Measurements from ENCODE around the gene ACTR3C. TPM values are rescaled to one million over a fixed set of nuclear protein-coding genes. Genes with fewer than 3 reads are reported as not detected.

ACTR3C gene
- total RNA-seq, 1 experiment from 2014 or later: 8.0 TPM

- no peaks in the 10 kb centered on the region for H3K36me3 Mint-ChIP-seq (ENCODE audit: insufficient read depth, unreplicated experiment)
- intact Hi-C loops (cut with micrococcal nuclease; ENCODE audit: unreplicated experiment): no loop called here
- H3K4me3 ChIP-seq (ENCODE audit: low read depth, low read length): no peak overlapping the region
- CTCF ChIA-PET: no interaction called here
- peaks cover 4% of the 10 kb centered on the region for H3K27me3 Mint-ChIP-seq (ENCODE audit: insufficient read depth, unreplicated experiment)
- no peaks in the 10 kb centered on the region for H3K9me3 Mint-ChIP-seq (ENCODE audit: unreplicated experiment)
- POLR2A ChIA-PET: no interaction called here
- H3K4me1 ChIP-seq: no peaks in the 10 kb centered on the region
- H3K36me3 ChIP-seq (ENCODE audit: control insufficient read depth, insufficient read depth, low read length): no peaks in the 10 kb centered on the region
- no peak for TF ChIP-seq CTCF (IDR thresholded peaks at IDR 0.05; ENCODE audit: insufficient read depth in 1 of 2, low read depth in 1 of 2, low read length in 1 of 2, severe bottlenecking in 1 of 2, unreplicated experiment in 1 of 2)
- 0 out of 2 replicates have a peak, but pooled peaks cover 6% of the 10 kb centered on the region for H3K9me3 ChIP-seq
- H3K4me1 Mint-ChIP-seq (ENCODE audit: low read depth, unreplicated experiment): no peaks in the 10 kb centered on the region
- no peak for DNase-seq
- H3K27ac Mint-ChIP-seq (ENCODE audit: unreplicated experiment): no peak overlapping the region
- no peak overlapping the region for H3K4me3 Mint-ChIP-seq (ENCODE audit: unreplicated experiment)
- BruUV-seq (replicated peaks): no TSS peak
- no peaks in the 10 kb centered on the region for H3K27me3 ChIP-seq (replicated peaks; ENCODE audit: control insufficient read depth, insufficient read depth, low read length)
Measured at GRCh38 chr7:150344299-150344698, 21.0 kb upstream of the ACTR3C start.

- POLR2A ChIA-PET: no interaction called here
- Mint-ChIP-seq H3K9me3 (ENCODE audit: unreplicated experiment) (no peaks in the 10 kb centered on the region), H3K4me3 (ENCODE audit: unreplicated experiment) (no peak overlapping the region), H3K4me1 (ENCODE audit: low read depth, unreplicated experiment) (no peaks in the 10 kb centered on the region), H3K27me3 (ENCODE audit: insufficient read depth, unreplicated experiment) (peaks cover 4% of the 10 kb centered on the region), H3K27ac (ENCODE audit: unreplicated experiment) (no peak overlapping the region), H3K36me3 (ENCODE audit: insufficient read depth, unreplicated experiment) (peaks cover 3% of the 10 kb centered on the region)
- H3K9me3 ChIP-seq: 0 out of 2 replicates have a peak, but pooled peaks cover 6% of the 10 kb centered on the region
- intact Hi-C loops (cut with micrococcal nuclease; ENCODE audit: unreplicated experiment): no loop called here
- TF ChIP-seq CTCF (IDR thresholded peaks at IDR 0.05; ENCODE audit: insufficient read depth in 1 of 2, low read depth in 1 of 2, low read length in 1 of 2, severe bottlenecking in 1 of 2, unreplicated experiment in 1 of 2): no peak
- CTCF ChIA-PET: no interaction called here
- no peaks in the 10 kb centered on the region for H3K4me1 ChIP-seq
- no peaks in the 10 kb centered on the region for H3K36me3 ChIP-seq (ENCODE audit: control insufficient read depth, insufficient read depth, low read length)
- H3K27me3 ChIP-seq (replicated peaks; ENCODE audit: control insufficient read depth, insufficient read depth, low read length): no peaks in the 10 kb centered on the region
- no peak for DNase-seq
- no TSS peak for BruUV-seq (replicated peaks)
- H3K4me3 ChIP-seq (ENCODE audit: low read depth, low read length): no peak overlapping the region
Measured at GRCh38 chr7:150343225-150343624, 19.9 kb upstream of the ACTR3C start.

- ChIA-PET CTCF (no interaction called here), POLR2A (no interaction called here)
- Mint-ChIP-seq H3K4me1 (ENCODE audit: low read depth, unreplicated experiment) (no peaks in the 10 kb centered on the region), H3K27me3 (ENCODE audit: insufficient read depth, unreplicated experiment) (peaks cover 4% of the 10 kb centered on the region), H3K36me3 (ENCODE audit: insufficient read depth, unreplicated experiment) (peaks cover 8% of the 10 kb centered on the region), H3K9me3 (ENCODE audit: unreplicated experiment) (no peaks in the 10 kb centered on the region), H3K27ac (ENCODE audit: unreplicated experiment) (no peak overlapping the region), H3K4me3 (ENCODE audit: unreplicated experiment) (no peak overlapping the region)
- TF ChIP-seq CTCF (IDR thresholded peaks at IDR 0.05; ENCODE audit: insufficient read depth in 1 of 2, low read depth in 1 of 2, low read length in 1 of 2, severe bottlenecking in 1 of 2, unreplicated experiment in 1 of 2): no peak
- no TSS peak for BruUV-seq (replicated peaks)
- Histone ChIP-seq H3K4me1 (no peaks in the 10 kb centered on the region), H3K27me3 (replicated peaks; ENCODE audit: control insufficient read depth, insufficient read depth, low read length) (no peaks in the 10 kb centered on the region), H3K4me3 (ENCODE audit: low read depth, low read length) (no peak overlapping the region), H3K36me3 (ENCODE audit: control insufficient read depth, insufficient read depth, low read length) (no peaks in the 10 kb centered on the region), H3K9me3 (0 out of 2 replicates have a peak, but pooled peaks cover 6% of the 10 kb centered on the region)
- intact Hi-C loops (cut with micrococcal nuclease; ENCODE audit: unreplicated experiment): no loop called here
- DNase-seq: no peak
Measured at GRCh38 chr7:150342121-150342408, 18.7 kb upstream of the ACTR3C start.
